Erythroblast (primary cell): ENCODE results near the gene FOXN1.

Experiments used
- GATA1 ChIP-seq: IDR thresholded peaks from 2 replicates; pipeline ENCODE4 v1.6.1; 2011; ENCODE audit warnings: low read depth, mild to moderate bottlenecking, control low read depth, low read length, moderate library complexity
- POLR2A ChIP-seq: IDR thresholded peaks from 2 replicates; pipeline ENCODE4 v1.6.1; 2011; ENCODE audit warnings: mild to moderate bottlenecking, low read length

GRCh38 chr17:28537219-28537610 lies 31.1 kb downstream of the FOXN1 start:
- TF ChIP-seq POLR2A = no peak
- TF ChIP-seq GATA1 = no peak
